HG03025 (cell line): Measurements from ENCODE around the gene PNPLA6.

ENCODE experiments used
- ATAC-seq: cut with Tn5 transposase; IDR thresholded peaks from one replicate; pipeline ENCODE4 v1.9.1; 2021; ENCODE audit warnings: mild to moderate bottlenecking, moderate library complexity; ENCODE audit not compliant: unreplicated experiment, low FRiP score

The PNPLA6 gene

GRCh38 chr19:7595466-7596133, 60.1 kb downstream of the PNPLA6 start, which contains the start of gene CAMSAP3:
Gene CAMSAP3, plus strand, starts transcription at chr19:7595863. Its CDS starts 140 bp downstream, at chr19:7596003.
- ATAC-seq = no peak

DNA sequence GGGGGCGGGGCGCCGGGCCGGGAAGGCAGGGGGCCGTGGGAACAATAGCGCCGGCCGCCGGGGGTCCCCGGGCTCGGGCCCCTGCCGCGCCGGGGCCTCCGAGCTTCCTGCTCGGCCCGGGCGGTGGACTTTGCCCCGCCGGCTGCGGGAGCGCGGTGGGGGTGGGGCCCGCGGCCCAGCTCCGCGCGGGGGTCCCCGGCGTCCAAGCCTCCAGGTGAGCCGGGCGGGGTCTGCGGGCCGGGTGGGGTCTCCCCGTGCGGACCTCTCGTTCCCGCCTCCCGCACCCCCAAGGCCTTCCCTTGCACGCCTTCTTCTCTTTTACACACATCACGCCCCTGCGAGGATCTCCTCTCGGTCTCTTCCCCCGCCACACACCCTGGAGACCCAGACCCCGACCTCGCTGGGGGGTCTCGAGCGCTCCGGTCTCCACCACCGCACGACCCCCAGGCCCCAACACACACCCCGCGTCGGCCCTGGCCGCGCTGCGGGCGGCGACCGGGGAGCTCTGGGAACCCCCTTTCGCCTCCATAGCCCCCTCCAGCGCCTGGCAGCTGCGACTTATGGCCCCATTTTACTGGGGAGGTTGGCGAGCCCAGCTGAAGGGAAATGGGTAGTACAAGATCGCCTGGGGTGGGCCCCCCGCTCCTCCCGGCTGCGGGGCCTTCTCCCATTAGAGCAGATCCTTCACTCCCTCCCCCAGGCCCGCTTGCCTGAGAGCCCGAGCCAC, 60.9 kb downstream of the PNPLA6 start:
- no peak for ATAC-seq

DNA sequence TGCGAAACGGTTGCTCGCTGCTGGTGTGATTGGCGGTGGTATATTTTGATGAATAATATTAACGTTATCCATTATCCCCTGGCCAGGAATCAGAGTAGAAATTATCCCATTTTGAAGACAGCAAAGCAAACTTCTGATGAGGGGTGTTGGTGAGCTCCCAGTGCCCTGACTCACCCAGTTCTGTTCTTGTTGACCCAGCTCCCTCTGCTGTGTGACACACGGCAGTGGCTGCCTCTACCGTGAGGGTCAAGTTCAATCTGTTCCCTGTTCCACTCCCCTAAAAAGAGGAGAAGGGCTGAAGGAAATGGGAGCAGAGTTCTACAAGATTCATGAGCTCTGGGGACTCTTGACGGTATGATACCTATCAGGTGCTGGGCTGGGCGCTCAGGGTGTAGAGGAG, 62.2 kb downstream of the PNPLA6 start:
- no peak for ATAC-seq

- no peak for ATAC-seq
Measured at GRCh38 chr19:7598180-7598579, 62.7 kb downstream of the PNPLA6 start.

GRCh38 chr19:7600721-7601120, 65.2 kb downstream of the PNPLA6 start:
- no peak for ATAC-seq

DNA sequence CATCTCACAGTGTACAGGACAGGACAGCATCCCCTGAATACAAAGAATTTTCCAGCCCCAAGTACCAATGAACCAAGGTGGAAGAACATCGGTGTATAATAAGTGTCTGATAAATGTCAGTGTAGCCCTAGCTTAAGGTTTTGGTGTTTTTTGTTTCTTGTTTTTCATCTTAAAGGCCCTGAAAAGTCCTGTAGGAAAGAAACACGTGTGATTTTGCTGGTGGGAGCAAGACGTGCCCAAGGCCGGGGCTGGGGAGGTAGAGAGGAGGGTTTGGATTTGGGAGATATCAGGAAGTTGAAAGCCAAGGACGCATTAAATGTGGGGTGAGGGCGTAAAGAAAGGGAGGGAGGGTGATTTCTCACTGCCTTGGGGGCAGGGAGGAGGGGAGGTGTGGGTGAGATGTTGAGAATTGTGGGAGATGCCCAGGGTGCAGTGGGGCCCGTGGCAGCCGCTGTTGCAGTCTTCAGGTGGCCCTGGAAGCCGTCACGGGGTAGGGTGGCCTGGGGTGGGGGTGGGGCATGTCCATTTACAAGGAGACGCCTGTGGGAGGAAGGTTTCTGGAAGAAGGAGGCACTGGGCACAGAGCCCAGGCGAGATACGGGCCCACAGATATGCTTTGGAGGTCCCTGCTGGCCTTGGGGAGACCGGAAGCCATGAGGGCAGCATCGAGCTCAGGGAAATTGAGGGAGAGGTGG, 66.9 kb downstream of the PNPLA6 start:
- no peak for ATAC-seq

- ATAC-seq = no peak
Measured at GRCh38 chr19:7602935-7603497, 67.5 kb downstream of the PNPLA6 start.

DNA sequence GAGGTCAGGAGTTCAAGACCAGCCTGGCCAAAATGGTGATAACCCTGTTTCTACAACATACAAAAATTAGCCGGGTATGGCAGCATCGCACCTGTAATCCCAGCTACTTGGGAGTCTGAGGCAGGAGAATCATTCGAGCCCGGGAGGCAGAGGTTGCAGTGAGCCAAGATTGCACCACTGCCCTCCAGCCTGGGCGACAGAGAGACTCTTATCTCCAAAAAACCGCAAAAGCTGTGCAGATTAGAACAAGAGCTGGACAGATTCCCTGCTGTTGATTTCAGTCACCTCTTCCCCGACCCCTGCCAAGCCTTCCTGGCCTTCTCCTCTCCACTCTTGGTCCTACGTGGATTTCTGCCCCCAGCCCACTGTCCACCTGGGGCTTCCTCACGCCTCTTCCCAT, 68.4 kb downstream of the PNPLA6 start:
- no peak for ATAC-seq

DNA sequence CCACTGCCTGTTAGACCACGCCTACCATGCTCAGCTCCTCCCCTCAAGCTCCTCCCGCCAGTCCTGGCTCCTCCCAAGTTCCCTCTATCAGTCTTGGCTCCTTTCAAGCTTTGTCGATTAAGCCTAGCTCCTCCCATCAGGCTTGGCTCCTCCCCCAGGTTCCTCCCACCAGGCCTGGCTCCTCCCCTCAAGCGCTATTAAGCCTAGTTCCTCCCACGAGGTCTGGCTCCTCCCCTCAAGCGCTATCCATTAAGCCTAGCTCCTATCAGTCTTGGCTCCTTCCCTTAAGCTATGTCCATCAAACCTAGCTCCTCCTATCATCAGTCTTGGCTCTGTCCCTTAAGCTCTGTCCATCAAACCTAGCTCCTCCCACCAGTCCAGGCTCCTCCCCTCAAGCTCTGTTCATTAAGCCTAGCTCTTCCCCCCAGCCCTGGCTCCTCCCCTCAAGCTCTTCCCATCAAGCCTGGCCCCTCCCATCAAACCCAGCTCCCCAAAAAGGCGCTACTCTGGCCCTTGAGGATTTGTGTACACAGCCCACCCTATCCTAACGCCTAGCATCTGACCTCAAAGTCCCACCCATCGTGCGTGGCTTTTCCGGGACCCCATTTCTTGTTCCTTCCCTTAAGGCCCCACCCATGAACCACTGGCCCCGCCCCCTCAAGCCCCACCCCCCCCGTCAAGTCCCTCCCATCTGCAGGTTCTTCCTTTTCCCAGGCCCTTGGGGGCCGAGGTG, 70.1 kb downstream of the PNPLA6 start:
- ATAC-seq = no peak

DNA sequence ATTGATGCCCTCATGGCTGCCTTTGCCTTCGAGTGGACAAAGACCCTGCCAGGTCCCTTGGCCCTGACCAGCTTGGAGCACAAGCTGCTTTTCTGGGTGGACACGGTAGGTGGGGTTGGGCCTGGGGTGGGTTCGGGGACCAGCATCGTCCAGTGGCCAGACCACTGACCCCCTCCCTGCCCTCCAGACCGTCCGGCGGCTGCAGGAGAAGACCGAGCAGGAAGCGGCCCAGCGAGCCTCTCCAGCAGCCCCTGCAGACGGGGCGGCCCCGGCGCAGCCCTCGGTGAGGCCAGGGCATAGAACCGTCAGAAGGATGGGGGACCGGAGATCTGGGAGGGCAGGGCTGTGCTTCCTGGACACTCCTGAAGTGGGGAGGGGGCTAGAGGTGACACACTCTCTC, 70.8 kb downstream of the PNPLA6 start:
- ATAC-seq = no peak

DNA sequence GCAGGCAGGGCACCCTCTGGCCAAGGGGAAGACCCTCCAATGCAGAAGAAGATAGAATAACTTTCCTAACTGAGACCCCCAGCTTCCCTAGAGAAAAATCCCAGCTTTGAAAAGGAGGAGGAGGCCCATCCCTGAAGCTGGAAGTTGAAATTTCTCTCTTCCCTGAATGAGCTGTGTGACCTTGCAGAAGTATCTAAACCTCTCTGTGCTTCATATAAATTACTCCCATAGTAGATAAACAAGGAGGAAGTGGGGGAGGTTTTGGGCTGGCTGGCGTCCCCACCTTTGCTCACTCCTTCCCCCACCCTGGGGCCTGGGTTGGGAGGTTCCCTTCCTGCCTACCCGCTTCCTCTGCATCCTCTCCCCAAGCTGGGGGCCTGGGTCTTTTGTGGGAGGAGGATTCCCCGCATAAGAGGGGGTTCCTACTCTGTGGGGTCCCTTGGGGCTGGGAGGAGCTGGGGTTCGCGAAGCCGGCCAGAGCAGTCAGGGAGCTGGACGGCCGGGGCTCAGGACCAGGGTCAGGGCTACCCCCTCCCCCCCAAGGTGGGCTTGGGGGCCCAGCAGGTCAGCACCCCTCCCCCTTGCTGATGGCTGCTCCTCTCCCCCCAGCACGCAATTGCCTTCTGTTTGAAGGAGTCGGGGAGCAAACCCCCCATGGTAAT, 71.8 kb downstream of the PNPLA6 start:
- ATAC-seq = no peak

GRCh38 chr19:7607874-7608560, 72.5 kb downstream of the PNPLA6 start:
- ATAC-seq = no peak

GRCh38 chr19:7610491-7611240, 75.1 kb downstream of the PNPLA6 start:
- no peak for ATAC-seq
